ENCODE data around the gene EXOC6. TPM values are rescaled to one million over a fixed set of nuclear protein-coding genes. Genes with fewer than 3 reads are reported as not detected.
A peak's percentile ranks its signal among the peaks of the same experiment; 100 is the strongest.

Gene EXOC6
- total and polyA plus RNA-seq, 11 donors: 5.8 to 12.3 (median 9.9) TPM

GRCh38 chr10:92876509-92877036 is 28.3 kb downstream of the EXOC6 start:
- H3K4me1 ChIP-seq: peaks cover 0 to 40% (median 1%) of the 10 kb centered on the region in 12 donors
- no peak overlapping the region for H3K27ac ChIP-seq
- no peaks in the 10 kb centered on the region for H3K9me3 ChIP-seq
- no peak overlapping the region for H3K4me3 ChIP-seq
- DNase-seq (no peak), ATAC-seq (no peak)
- 32 to 54% (median 44%) methylated on average over 4 of the region's 4 CpGs for WGBS, 4 donors
- H3K27me3 ChIP-seq: no peaks in the 10 kb centered on the region
- H3K36me3 ChIP-seq: no peaks in the 10 kb centered on the region
- TF ChIP-seq CTCF (IDR thresholded peaks at IDR 0.05) (no peak), POLR2A (IDR thresholded peaks at IDR 0.05) (no peak)
- intact Hi-C loops (cut with DNase I): loop anchor here in 9 of 10 donors (5.0 to 10.0 kb wide), 6 partner anchors 34 to 359 kb away; partner anchors contain the start of gene KIF11 (in 2 of the 9)

GRCh38 chr10:92880233-92880861 is 32.0 kb downstream of the EXOC6 start:
- Histone ChIP-seq H3K9me3 (no peaks in the 10 kb centered on the region), H3K4me1 (peaks cover 0 to 31% (median 0%) of the 10 kb centered on the region in 12 donors), H3K27ac (no peak overlapping the region), H3K4me3 (no peak overlapping the region), H3K36me3 (no peaks in the 10 kb centered on the region), H3K27me3 (no peaks in the 10 kb centered on the region)
- WGBS, 4 donors: 30 to 33% (median 30%) methylated on average over 4 of the region's 4 CpGs
- intact Hi-C loops (cut with DNase I): loop anchor here (2.0 to 10.0 kb wide), 12 partner anchors 33 to 474 kb away; partner anchors contain the start of genes EXOC6 (in 2 of the 10), IDE (in 1 of the 10) and KIF11 (in 1 of the 10)
- DNase-seq (peak in 1 of 5 donors; percentile 13), ATAC-seq (peak in 3 of 4 donors; percentile 57 to 69 (median 59))
- TF ChIP-seq CTCF (IDR thresholded peaks at IDR 0.05): peak in 11 of 12 donors; percentile 33 to 76 (median 53)
- TF ChIP-seq POLR2A (IDR thresholded peaks at IDR 0.05): no peak

GRCh38 chr10:92880917-92881316 is 32.6 kb downstream of the EXOC6 start:
- TF ChIP-seq POLR2A (IDR thresholded peaks at IDR 0.05) (no peak), CTCF (IDR thresholded peaks at IDR 0.05) (no peak)
- no peak for DNase-seq
- Histone ChIP-seq H3K36me3 (no peaks in the 10 kb centered on the region), H3K9me3 (no peaks in the 10 kb centered on the region), H3K4me1 (peaks cover 0 to 31% (median 0%) of the 10 kb centered on the region in 12 donors), H3K4me3 (no peak overlapping the region), H3K27ac (no peak overlapping the region), H3K27me3 (no peaks in the 10 kb centered on the region)
- ATAC-seq: no peak
- 79 to 84% (median 80%) methylated on average over 2 of the region's 2 CpGs for WGBS, 4 donors
- intact Hi-C loops (cut with DNase I): loop anchor here (2.0 to 10.0 kb wide), 12 partner anchors 34 to 474 kb away; partner anchors contain the start of genes EXOC6 (in 2 of the 10), IDE (in 1 of the 10) and KIF11 (in 1 of the 10)

GRCh38 chr10:92886334-92886961 is 38.1 kb downstream of the EXOC6 start:
- Histone ChIP-seq H3K4me3 (no peak overlapping the region), H3K36me3 (no peaks in the 10 kb centered on the region), H3K4me1 (peaks cover 0 to 12% (median 5%) of the 10 kb centered on the region in 12 donors), H3K9me3 (no peaks in the 10 kb centered on the region), H3K27me3 (no peaks in the 10 kb centered on the region), H3K27ac (no peak overlapping the region)
- DNase-seq (no peak), ATAC-seq (no peak)
- intact Hi-C loops (cut with DNase I): loop anchor here in 8 of 10 donors (5.0 to 10.0 kb wide), 6 partner anchors 292 to 468 kb away; partner anchors contain the start of genes IDE (in 1 of the 8) and KIF11 (in 1 of the 8)
- WGBS, 4 donors: 98 to 100% (median 99%) methylated on average over 1 of the region's 1 CpG
- TF ChIP-seq POLR2A (IDR thresholded peaks at IDR 0.05) (no peak), CTCF (IDR thresholded peaks at IDR 0.05) (no peak)

Measured in heart left ventricle (tissue), 16 donors.